ENCODE results near the gene PPIH.

PPIH gene

DNA sequence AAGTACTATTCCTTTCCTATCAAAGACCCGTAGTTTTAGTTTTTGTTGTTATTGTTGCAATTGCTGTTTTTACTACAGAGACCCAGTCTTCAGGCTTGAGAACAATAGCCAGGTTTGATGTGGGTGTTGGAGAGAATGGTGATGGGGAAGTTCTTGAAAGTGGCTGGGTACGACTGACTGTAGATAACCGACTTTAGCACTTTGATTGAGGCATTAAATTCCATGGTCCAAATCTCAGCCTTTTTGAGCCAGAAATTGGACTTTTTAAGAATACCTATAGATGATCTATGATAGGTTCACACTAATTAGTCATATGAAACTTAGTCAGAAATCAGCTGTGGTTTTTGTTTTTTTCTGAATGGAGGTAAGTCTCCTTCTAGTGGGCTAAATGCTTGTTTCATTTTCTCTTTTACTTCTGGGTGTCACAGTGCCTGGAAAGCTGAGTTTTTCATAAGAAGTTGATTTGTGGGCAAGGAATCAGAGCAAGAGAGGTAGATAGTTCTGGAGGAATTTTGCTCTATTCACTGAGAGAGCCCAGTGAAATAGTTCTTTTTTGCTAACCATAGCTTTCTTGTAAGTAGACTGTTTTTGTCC lies 2.8 kb downstream of the PPIH start:
- ChIA-PET POLR2A (interaction anchor here (2.4 kb wide), 1 partner anchor 21 kb away, joined by 13 read pairs; the partner anchor contains the start of gene YBX1), CTCF (no interaction called here)
- no peaks in the 10 kb centered on the region for H3K9me3 ChIP-seq (ENCODE audit: control insufficient read depth, insufficient read depth, low read depth, low read length)
- H3K36me3 ChIP-seq (ENCODE audit: control insufficient read depth in 2 of 2, insufficient read depth in 1 of 2, low read length in 2 of 2) = peaks cover 42 to 67% of the 10 kb centered on the region in 2 experiments
- H3K27ac ChIP-seq (ENCODE audit: extremely low read depth, low read depth, low read length) = no peak overlapping the region
- no peaks in the 10 kb centered on the region for H3K4me1 ChIP-seq (ENCODE audit: control insufficient read depth, insufficient read depth, low read length)
- no peak for TF ChIP-seq ZBTB26 (tag by site-specific recombination; optimal IDR thresholded peaks at IDR 0.05)
- no peak for TF ChIP-seq ZNF140 (tag by site-specific recombination; IDR thresholded peaks at IDR 0.05)
- no peak for TF ChIP-seq ZBTB7A (tag by site-specific recombination; IDR thresholded peaks at IDR 0.05; ENCODE audit: low read depth)
- H3K4me3 ChIP-seq (ENCODE audit: low read depth, low read length) = no peak overlapping the region

GRCh38 chr1:42669936-42670335 lies 11.7 kb downstream of the PPIH start:
- Histone ChIP-seq H3K27ac (ENCODE audit: extremely low read depth, low read depth, low read length) (no peak overlapping the region), H3K4me1 (ENCODE audit: control insufficient read depth, insufficient read depth, low read length) (no peaks in the 10 kb centered on the region), H3K4me3 (ENCODE audit: low read depth, low read length) (no peak overlapping the region), H3K36me3 (ENCODE audit: control insufficient read depth in 2 of 2, insufficient read depth in 1 of 2, low read length in 2 of 2) (peaks cover 42 to 96% of the 10 kb centered on the region in 2 experiments), H3K9me3 (ENCODE audit: control insufficient read depth, insufficient read depth, low read depth, low read length) (no peaks in the 10 kb centered on the region)
- ChIA-PET CTCF (no interaction called here), POLR2A (interaction anchor here (0.5 to 4.5 kb wide), 2 partner anchors 13 to 307 kb away, joined by 4 to 17 read pairs; partner anchors contain the start of gene YBX1)
- TF ChIP-seq, protein P1, sequence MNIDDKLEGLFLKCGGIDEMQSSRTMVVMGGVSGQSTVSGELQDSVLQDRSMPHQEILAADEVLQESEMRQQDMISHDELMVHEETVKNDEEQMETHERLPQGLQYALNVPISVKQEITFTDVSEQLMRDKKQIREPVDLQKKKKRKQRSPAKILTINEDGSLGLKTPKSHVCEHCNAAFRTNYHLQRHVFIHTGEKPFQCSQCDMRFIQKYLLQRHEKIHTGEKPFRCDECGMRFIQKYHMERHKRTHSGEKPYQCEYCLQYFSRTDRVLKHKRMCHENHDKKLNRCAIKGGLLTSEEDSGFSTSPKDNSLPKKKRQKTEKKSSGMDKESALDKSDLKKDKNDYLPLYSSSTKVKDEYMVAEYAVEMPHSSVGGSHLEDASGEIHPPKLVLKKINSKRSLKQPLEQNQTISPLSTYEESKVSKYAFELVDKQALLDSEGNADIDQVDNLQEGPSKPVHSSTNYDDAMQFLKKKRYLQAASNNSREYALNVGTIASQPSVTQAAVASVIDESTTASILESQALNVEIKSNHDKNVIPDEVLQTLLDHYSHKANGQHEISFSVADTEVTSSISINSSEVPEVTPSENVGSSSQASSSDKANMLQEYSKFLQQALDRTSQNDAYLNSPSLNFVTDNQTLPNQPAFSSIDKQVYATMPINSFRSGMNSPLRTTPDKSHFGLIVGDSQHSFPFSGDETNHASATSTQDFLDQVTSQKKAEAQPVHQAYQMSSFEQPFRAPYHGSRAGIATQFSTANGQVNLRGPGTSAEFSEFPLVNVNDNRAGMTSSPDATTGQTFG (tag by site-specific recombination; IDR thresholded peaks at IDR 0.05; ENCODE audit: borderline replicate concordance) = no peak
- TF ChIP-seq ZNF560 (tag by site-specific recombination; IDR thresholded peaks at IDR 0.05; ENCODE audit: borderline replicate concordance) (no peak), KLF17 (tag by site-specific recombination; IDR thresholded peaks at IDR 0.05) (no peak), PRDM4 (tag by site-specific recombination; IDR thresholded peaks at IDR 0.05) (no peak), KLF7 (tag by site-specific recombination; IDR thresholded peaks at IDR 0.05; ENCODE audit: borderline replicate concordance) (no peak), ZSCAN4 (tag by site-specific recombination; IDR thresholded peaks at IDR 0.05) (no peak), BCL11B (tag by site-specific recombination; IDR thresholded peaks at IDR 0.05; ENCODE audit: low read depth) (no peak), ZNF549 (tag by site-specific recombination; IDR thresholded peaks at IDR 0.05) (no peak), ZNF48 (tag by site-specific recombination; IDR thresholded peaks at IDR 0.05) (no peak), ZBTB20 (tag by site-specific recombination; IDR thresholded peaks at IDR 0.05) (no peak), ZNF121 (tag by site-specific recombination; IDR thresholded peaks at IDR 0.05) (no peak), ZNF521 (tag by site-specific recombination; IDR thresholded peaks at IDR 0.05) (no peak), ZFP37 (tag by site-specific recombination; IDR thresholded peaks at IDR 0.05) (no peak), SCRT1 (tag by site-specific recombination; IDR thresholded peaks at IDR 0.05; ENCODE audit: borderline replicate concordance) (no peak), ZNF26 (tag by site-specific recombination; IDR thresholded peaks at IDR 0.05) (no peak), ZNF184 (tag by site-specific recombination; IDR thresholded peaks at IDR 0.05) (no peak)
- TF ChIP-seq, protein P2, sequence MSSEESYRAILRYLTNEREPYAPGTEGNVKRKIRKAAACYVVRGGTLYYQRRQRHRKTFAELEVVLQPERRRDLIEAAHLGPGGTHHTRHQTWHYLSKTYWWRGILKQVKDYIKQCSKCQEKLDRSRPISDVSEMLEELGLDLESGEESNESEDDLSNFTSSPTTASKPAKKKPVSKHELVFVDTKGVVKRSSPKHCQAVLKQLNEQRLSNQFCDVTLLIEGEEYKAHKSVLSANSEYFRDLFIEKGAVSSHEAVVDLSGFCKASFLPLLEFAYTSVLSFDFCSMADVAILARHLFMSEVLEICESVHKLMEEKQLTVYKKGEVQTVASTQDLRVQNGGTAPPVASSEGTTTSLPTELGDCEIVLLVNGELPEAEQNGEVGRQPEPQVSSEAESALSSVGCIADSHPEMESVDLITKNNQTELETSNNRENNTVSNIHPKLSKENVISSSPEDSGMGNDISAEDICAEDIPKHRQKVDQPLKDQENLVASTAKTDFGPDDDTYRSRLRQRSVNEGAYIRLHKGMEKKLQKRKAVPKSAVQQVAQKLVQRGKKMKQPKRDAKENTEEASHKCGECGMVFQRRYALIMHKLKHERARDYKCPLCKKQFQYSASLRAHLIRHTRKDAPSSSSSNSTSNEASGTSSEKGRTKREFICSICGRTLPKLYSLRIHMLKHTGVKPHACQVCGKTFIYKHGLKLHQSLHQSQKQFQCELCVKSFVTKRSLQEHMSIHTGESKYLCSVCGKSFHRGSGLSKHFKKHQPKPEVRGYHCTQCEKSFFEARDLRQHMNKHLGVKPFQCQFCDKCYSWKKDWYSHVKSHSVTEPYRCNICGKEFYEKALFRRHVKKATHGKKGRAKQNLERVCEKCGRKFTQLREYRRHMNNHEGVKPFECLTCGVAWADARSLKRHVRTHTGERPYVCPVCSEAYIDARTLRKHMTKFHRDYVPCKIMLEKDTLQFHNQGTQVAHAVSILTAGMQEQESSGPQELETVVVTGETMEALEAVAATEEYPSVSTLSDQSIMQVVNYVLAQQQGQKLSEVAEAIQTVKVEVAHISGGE (tag by site-specific recombination; conservative IDR thresholded peaks at IDR 0.05; ENCODE audit: low read depth) = no peak
